Muscle layer of duodenum (tissue), 2 donors: ENCODE results near the gene EEF2K.

ENCODE experiments used
- H3K27ac ChIP-seq: one replicate; pipeline ENCODE4 v1.7.0; 2013; ENCODE audit warnings: mild to moderate bottlenecking, low read length
- H3K27me3 ChIP-seq: one replicate; pipeline ENCODE4 v1.7.0; 2013; ENCODE audit warnings: low read depth, mild to moderate bottlenecking, control low read depth, low read length
- H3K36me3 ChIP-seq, 2 donors: one replicate each; pipeline ENCODE4 v1.7.0; 2013; ENCODE audit warnings: low read length in 2 of 2, control low read depth in 1 of 2, mild to moderate bottlenecking in 1 of 2; ENCODE audit not compliant: insufficient read depth in 2 of 2, control insufficient read depth in 1 of 2
- H3K4me1 ChIP-seq, 2 donors: one replicate each; pipeline ENCODE4 v1.7.0; 2013; ENCODE audit warnings: low read length in 2 of 2, mild to moderate bottlenecking in 2 of 2, control low read depth in 1 of 2, moderate library complexity in 1 of 2; ENCODE audit not compliant: insufficient read depth in 2 of 2, control insufficient read depth in 1 of 2
- H3K4me3 ChIP-seq, 2 donors: one replicate each; pipeline ENCODE4 v1.7.0; 2013; ENCODE audit warnings: low read length in 2 of 2, low read depth in 1 of 2, mild to moderate bottlenecking in 1 of 2
- H3K9me3 ChIP-seq, 2 donors: one replicate each; pipeline ENCODE4 v1.7.0; 2013; ENCODE audit warnings: low read length in 2 of 2, control low read depth in 1 of 2, mild to moderate bottlenecking in 1 of 2; ENCODE audit not compliant: control insufficient read depth in 1 of 2
- donor health status: healthy.

Gene EEF2K

GRCh38 chr16:22328081-22328725 is 122.1 kb downstream of the EEF2K start:
- Histone ChIP-seq H3K36me3 (peaks cover 47 to 62% of the 10 kb centered on the region in 2 donors), H3K27ac (no peak overlapping the region), H3K4me1 (no peaks in the 10 kb centered on the region), H3K4me3 (no peak overlapping the region), H3K9me3 (no peaks in the 10 kb centered on the region), H3K27me3 (no peaks in the 10 kb centered on the region)

- Histone ChIP-seq H3K9me3 (no peaks in the 10 kb centered on the region), H3K27me3 (no peaks in the 10 kb centered on the region), H3K4me1 (no peaks in the 10 kb centered on the region), H3K27ac (no peak overlapping the region), H3K4me3 (no peak overlapping the region), H3K36me3 (peaks cover 55 to 67% of the 10 kb centered on the region in 2 donors)
These were observed 123.2 kb downstream of the EEF2K start for GRCh38 chr16:22329199-22329695.

- Histone ChIP-seq H3K27ac (no peak overlapping the region), H3K9me3 (no peaks in the 10 kb centered on the region), H3K36me3 (peaks cover 60 to 67% of the 10 kb centered on the region in 2 donors)
These were observed 124.2 kb downstream of the EEF2K start for GRCh38 chr16:22330326-22330725.

GRCh38 chr16:22333457-22333994 is 127.4 kb downstream of the EEF2K start:
- Histone ChIP-seq H3K9me3 (peaks cover 3 to 5% of the 10 kb centered on the region in 2 donors), H3K4me1 (no peaks in the 10 kb centered on the region), H3K36me3 (peaks cover 44 to 45% of the 10 kb centered on the region in 2 donors), H3K27ac (no peak overlapping the region), H3K4me3 (no peak overlapping the region), H3K27me3 (no peaks in the 10 kb centered on the region)

More at GRCh38 chr16:22330326-22330725, 124.2 kb downstream of the EEF2K start:
- Histone ChIP-seq H3K27me3 (no peaks in the 10 kb centered on the region), H3K4me1 (no peaks in the 10 kb centered on the region), H3K4me3 (no peak overlapping the region)

GRCh38 chr16:22335668-22336246 is 129.7 kb downstream of the EEF2K start:
- peaks cover 3 to 10% of the 10 kb centered on the region in 2 donors for H3K9me3 ChIP-seq
- no peaks in the 10 kb centered on the region for H3K27me3 ChIP-seq
- no peak overlapping the region for H3K27ac ChIP-seq
- H3K36me3 ChIP-seq, result peaks cover 35 to 37% of the 10 kb centered on the region in 2 donors
- no peak overlapping the region for H3K4me3 ChIP-seq
- H3K4me1 ChIP-seq, result no peaks in the 10 kb centered on the region

GRCh38 chr16:22336581-22336980 is 130.5 kb downstream of the EEF2K start:
- Histone ChIP-seq H3K9me3 (peaks cover 3 to 12% of the 10 kb centered on the region in 2 donors), H3K27ac (no peak overlapping the region), H3K4me3 (no peak overlapping the region), H3K27me3 (no peaks in the 10 kb centered on the region), H3K4me1 (no peaks in the 10 kb centered on the region), H3K36me3 (peaks cover 34 to 40% of the 10 kb centered on the region in 2 donors)

GRCh38 chr16:22337045-22337444 is 131.0 kb downstream of the EEF2K start:
- H3K36me3 ChIP-seq, result peaks cover 30 to 38% of the 10 kb centered on the region in 2 donors
- no peak overlapping the region for H3K27ac ChIP-seq
- H3K9me3 ChIP-seq, result peaks cover 3 to 12% of the 10 kb centered on the region in 2 donors
- H3K4me1 ChIP-seq, result no peaks in the 10 kb centered on the region
- H3K4me3 ChIP-seq, result no peak overlapping the region
- no peaks in the 10 kb centered on the region for H3K27me3 ChIP-seq

GRCh38 chr16:22337849-22338635 is 132.0 kb downstream of the EEF2K start:
- Histone ChIP-seq H3K9me3 (peaks cover 3 to 12% of the 10 kb centered on the region in 2 donors), H3K27me3 (no peaks in the 10 kb centered on the region), H3K4me3 (no peak overlapping the region), H3K4me1 (no peaks in the 10 kb centered on the region), H3K36me3 (peaks cover 23 to 39% of the 10 kb centered on the region in 2 donors), H3K27ac (no peak overlapping the region)
